Urinary bladder (tissue), 4 donors: ENCODE data around the gene ARHGEF7. TPM values are rescaled to one million over a fixed set of nuclear protein-coding genes. Genes with fewer than 3 reads are reported as not detected.
"Not testable (repeated sequence)": the region's sequence is repeated elsewhere in the genome, so short reads cannot be mapped to it uniquely, and the experiment has no call there.

Source experiments
- DNase-seq: peaks from one replicate; pipeline ENCODE4 v3.0.0-alpha.2; 2015; ENCODE audit errors: extremely low spot score
- H3K27ac ChIP-seq: one replicate; pipeline ENCODE4 v1.5.1; 2013; ENCODE audit warnings: low read depth, mild to moderate bottlenecking, moderate library complexity
- H3K36me3 ChIP-seq: one replicate; pipeline ENCODE4 v1.6.1; 2013; ENCODE audit warnings: mild to moderate bottlenecking, moderate library complexity; ENCODE audit not compliant: insufficient read depth
- H3K4me1 ChIP-seq: one replicate; pipeline ENCODE4 v1.6.1; 2013; ENCODE audit warnings: mild to moderate bottlenecking, moderate library complexity; ENCODE audit not compliant: insufficient read depth
- H3K4me3 ChIP-seq: one replicate; pipeline ENCODE4 v1.5.1; 2013; ENCODE audit warnings: low read depth, low read length
- WGBS: extraction: QIAGEN DNeasy Blood & Tissue Kit; methylation state at CpG from one replicate; pipeline ENCODE4 v1.1.7; 2013; 5-methylcytosine and 5-hydroxymethylcytosine counted together
- polyA plus RNA-seq: library from polyadenylated mRNA; stranded (reverse); fragments of 200-250 nt; gene quantifications from one replicate; pipeline ENCODE4 v1.2.3, GENCODE V29; 2013
- total RNA-seq: library from RNA; depleted of rRNA; stranded (reverse); fragments of >200 nt; gene quantifications from one replicate; pipeline ENCODE4 v1.2.3, GENCODE V29; 2014
- donor health status: healthy with polysubstance abuse.
- donor health status: healthy.

ARHGEF7 gene
- total and polyA plus RNA-seq, 2 donors: 29.8 to 148 TPM

- WGBS: 89% methylated on average over 5 of the region's 5 CpGs
- H3K36me3 ChIP-seq, DNase-seq, H3K4me1 ChIP-seq, H3K27ac ChIP-seq, H3K4me3 ChIP-seq: not testable (repeated sequence)
Measured at GRCh38 chr13:111193223-111193622, 78.1 kb downstream of the ARHGEF7 start.

DNA sequence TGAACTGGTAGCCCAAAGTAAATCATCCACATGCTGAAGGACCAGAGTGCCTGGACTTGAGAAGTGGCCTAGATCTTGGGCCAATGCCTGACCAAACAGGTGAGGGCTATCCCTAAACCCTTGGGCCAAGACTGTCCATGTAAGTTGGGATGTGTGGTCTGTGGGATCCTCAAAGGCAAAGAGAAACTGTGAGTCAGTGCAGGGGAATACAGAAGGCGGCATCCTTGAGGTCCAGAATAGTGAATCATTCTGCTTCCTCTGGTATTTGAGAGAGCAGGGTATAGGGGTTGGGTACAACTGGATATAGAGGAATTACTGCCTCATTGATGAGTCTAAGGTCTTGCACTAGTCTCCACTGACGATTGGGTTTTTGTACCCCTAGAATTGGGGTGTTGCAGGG lies 79.5 kb downstream of the ARHGEF7 start:
- not testable (repeated sequence) for H3K27ac ChIP-seq

DNA sequence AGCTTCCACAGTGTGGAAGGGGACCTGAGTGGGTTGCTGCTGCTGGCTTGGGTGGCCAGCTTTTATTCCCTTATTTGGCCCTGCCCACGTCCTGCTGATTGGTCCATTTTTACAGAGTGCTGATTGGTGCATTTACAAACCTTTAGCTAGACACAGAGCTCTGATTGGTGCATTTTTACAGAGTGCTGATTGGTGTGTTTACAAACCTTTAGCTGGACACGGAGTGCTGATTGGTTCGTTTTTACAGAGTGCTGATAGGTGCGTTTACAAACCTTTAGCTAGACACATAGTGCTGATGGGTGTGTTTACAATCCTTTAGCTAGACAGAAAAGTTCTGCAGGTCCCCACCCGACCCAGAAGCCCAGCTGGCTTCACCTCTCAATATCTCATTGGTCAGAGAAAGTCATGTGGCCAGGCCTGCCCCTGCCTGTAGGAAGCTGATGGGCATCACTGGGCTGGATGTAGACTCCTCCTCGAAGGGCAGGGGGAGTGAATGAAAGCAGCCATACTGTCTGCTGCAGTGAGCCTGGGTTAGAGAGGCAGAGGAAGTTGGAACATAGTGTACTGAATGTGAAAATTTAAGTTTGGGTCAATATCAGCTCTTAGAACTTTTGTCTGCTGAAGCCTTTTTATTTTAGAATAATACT lies 83.7 kb downstream of the ARHGEF7 start:
- DNase-seq, H3K36me3 ChIP-seq, H3K4me1 ChIP-seq, H3K4me3 ChIP-seq, H3K27ac ChIP-seq: not testable (repeated sequence)
- WGBS: 91% methylated on average over 6 of the region's 6 CpGs

More for the DNA sequence above, 79.5 kb downstream of the ARHGEF7 start:
- not testable (repeated sequence) for H3K4me3 ChIP-seq, H3K36me3 ChIP-seq, DNase-seq, H3K4me1 ChIP-seq
- 90% methylated on average over 2 of the region's 2 CpGs for WGBS

- 75% methylated on average over 8 of the region's 8 CpGs for WGBS
Measured at GRCh38 chr13:111201304-111201940, 86.3 kb downstream of the ARHGEF7 start.

GRCh38 chr13:111202156-111202621 lies 87.1 kb downstream of the ARHGEF7 start:
- DNase-seq: no peak
- WGBS: 81% methylated on average over 4 of the region's 4 CpGs
- H3K4me1 ChIP-seq: no peaks in the 10 kb centered on the region
- no peak overlapping the region for H3K27ac ChIP-seq
- no peaks in the 10 kb centered on the region for H3K36me3 ChIP-seq
- no peak overlapping the region for H3K4me3 ChIP-seq

More at GRCh38 chr13:111201304-111201940, 86.3 kb downstream of the ARHGEF7 start:
- Histone ChIP-seq H3K36me3 (no peaks in the 10 kb centered on the region), H3K27ac (no peak overlapping the region), H3K4me1 (no peaks in the 10 kb centered on the region), H3K4me3 (no peak overlapping the region)
- no peak for DNase-seq

DNA sequence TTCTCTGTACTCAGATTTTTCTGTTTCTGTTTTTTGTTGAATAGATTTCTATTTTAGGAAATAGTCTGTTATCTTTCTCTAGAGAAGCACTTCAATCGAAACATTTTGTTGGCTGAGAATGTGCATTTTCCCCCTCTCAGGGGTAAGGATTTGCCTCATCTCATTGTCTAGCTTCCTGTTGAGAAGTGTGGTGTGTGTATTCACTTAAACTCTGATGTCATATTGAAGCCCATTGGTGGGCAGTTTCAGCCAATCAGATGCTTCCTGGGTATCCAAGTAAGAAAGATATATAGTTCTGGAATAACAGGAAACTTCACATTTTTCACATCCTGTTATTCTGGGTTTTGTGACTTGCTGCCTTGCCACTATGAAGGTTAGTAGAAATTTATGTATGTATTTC lies 87.6 kb downstream of the ARHGEF7 start:
- Histone ChIP-seq H3K4me3 (no peak overlapping the region), H3K36me3 (no peaks in the 10 kb centered on the region), H3K4me1 (no peaks in the 10 kb centered on the region), H3K27ac (no peak overlapping the region)
- 16% methylated on average over 1 of the region's 1 CpG for WGBS
- DNase-seq: peak; percentile 76

DNA sequence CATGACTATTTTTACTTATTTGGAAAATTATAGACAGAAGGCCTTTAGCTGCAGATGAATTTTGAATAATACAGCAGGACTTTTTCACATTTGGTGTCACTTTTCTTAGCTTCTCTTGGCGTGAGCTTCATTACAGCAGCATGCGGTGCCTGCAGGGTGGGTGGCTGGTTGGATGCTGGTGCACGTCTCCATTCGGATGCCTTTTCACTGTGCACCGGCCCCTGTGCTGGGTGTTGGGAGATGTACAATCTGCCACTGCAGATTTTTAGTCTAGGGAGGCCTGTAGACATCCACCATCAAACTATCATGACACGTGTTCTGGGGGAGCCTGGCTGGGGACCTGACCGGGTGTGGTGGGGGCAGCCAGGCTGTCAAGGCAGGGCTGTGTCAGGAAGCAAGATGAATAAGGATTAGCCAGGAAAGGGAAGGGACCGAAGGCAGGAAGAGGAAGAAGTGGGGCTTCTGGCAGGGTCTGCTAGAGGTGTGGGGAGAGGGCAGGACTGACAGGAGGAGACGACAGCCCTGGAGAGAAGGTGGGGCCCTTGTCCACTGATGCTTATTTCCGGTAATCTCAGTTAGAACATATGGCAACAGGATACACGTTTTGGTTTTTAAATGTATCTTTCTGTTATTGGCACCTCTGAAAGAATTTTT lies 88.8 kb downstream of the ARHGEF7 start:
- Histone ChIP-seq H3K4me1 (no peaks in the 10 kb centered on the region), H3K4me3 (no peak overlapping the region), H3K36me3 (no peaks in the 10 kb centered on the region), H3K27ac (no peak overlapping the region)
- 57% methylated on average over 11 of the region's 11 CpGs for WGBS
- DNase-seq: no peak

DNA sequence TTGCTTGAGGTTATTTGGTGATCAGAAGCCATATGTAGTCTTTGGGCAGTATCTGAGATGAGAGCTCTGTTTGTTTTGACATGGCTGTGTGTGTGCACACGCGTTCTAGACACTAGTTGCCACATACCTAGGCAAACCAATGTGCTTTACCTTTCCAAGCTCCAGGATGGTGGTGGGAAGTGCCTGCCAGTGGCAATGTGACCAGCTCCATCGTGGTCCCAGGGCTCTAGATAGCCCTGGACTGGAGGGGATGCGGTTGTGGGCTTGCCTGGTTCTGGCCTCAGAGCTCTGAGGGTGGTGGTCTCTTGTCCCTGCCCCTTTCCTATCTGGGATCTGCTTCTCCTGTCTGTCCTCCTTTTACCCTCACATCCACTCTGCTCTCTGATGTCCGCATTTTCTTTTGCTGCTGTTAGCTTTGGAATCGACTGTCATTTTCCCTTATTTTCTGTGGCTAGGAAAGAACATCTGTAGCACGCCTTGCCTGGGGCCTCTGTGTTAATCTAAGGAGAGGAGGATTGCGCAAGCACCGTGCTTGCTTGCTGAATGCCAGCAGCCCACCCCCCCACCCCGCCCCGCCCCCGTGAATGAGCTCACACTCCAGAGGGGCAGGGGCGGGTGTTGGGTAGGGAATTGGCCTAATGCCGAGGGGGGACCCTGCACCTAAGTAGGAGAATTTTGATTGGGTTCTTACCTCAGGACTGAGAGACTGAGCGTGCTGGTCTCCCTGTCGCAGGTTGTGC lies 89.5 kb downstream of the ARHGEF7 start:
- 35% methylated on average over 16 of the region's 16 CpGs for WGBS
- DNase-seq: no peak
- no peak overlapping the region for H3K27ac ChIP-seq
- no peaks in the 10 kb centered on the region for H3K36me3 ChIP-seq
- no peaks in the 10 kb centered on the region for H3K4me1 ChIP-seq
- no peak overlapping the region for H3K4me3 ChIP-seq

GRCh38 chr13:111206148-111206547 lies 91.0 kb downstream of the ARHGEF7 start:
- no peak overlapping the region for H3K27ac ChIP-seq
- H3K4me3 ChIP-seq: no peak overlapping the region
- WGBS: 84% methylated on average over 12 of the region's 12 CpGs
- H3K36me3 ChIP-seq: no peaks in the 10 kb centered on the region
- H3K4me1 ChIP-seq: no peaks in the 10 kb centered on the region
- no peak for DNase-seq

- Histone ChIP-seq H3K36me3 (no peaks in the 10 kb centered on the region), H3K4me1 (no peaks in the 10 kb centered on the region), H3K4me3 (no peak overlapping the region), H3K27ac (no peak overlapping the region)
- DNase-seq: no peak
- 86% methylated on average over 9 of the region's 9 CpGs for WGBS
Measured at GRCh38 chr13:111209613-111210012, 94.5 kb downstream of the ARHGEF7 start.

DNA sequence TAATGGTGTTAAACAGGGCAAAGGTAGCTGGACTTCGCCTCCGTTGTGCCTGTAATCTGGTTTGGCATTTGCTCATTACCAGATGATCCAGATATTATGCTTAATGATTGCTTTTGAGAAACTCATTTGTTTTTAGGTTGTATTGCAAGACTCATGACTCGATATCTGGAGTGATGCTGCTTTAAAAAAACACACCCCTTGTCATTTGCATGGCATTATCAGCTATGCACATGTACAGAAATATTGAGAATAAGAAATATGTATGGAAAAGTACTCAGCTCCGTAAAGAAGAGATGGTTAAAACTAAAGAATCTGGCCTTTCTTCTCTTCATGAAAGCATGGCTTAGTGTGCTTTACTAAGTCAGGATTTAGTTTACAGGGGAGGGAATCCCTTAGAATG lies 95.0 kb downstream of the ARHGEF7 start:
- no peak overlapping the region for H3K4me3 ChIP-seq
- no peaks in the 10 kb centered on the region for H3K36me3 ChIP-seq
- DNase-seq: no peak
- no peak overlapping the region for H3K27ac ChIP-seq
- no peaks in the 10 kb centered on the region for H3K4me1 ChIP-seq
- 72% methylated on average over 4 of the region's 4 CpGs for WGBS

GRCh38 chr13:111210544-111211469 lies 95.7 kb downstream of the ARHGEF7 start:
- Histone ChIP-seq H3K36me3 (no peaks in the 10 kb centered on the region), H3K4me1 (no peaks in the 10 kb centered on the region), H3K27ac (no peak overlapping the region), H3K4me3 (no peak overlapping the region)
- 44% methylated on average over 15 of the region's 15 CpGs for WGBS
- no peak for DNase-seq
